Calu3 (cell line): Measurements from ENCODE around the gene ADGRA1. TPM values are rescaled to one million over a fixed set of nuclear protein-coding genes. Genes with fewer than 3 reads are reported as not detected.

Experiments
- BruUV-seq: library from RNA; stranded (reverse); fragments of 400-500 nt; replicated peaks from 2 replicates; lab custom pipeline; 2021; lab: Mats Ljungman, UMichigan
- CTCF ChIA-PET: fragments of 300-600 bp; sonication (Branson Sonifier 250); formaldehyde crosslinking; loops from one replicate; lab custom pipeline; 2022; ENCODE audit warnings: antibody characterized with exemption; lab: Charles Lee
- DNase-seq: peaks from one replicate; pipeline ENCODE4 v3.0.0; 2022
- H3K27ac Mint-ChIP-seq: one replicate; pipeline ENCODE4 v1.8.0; 2022; ENCODE audit warnings: mixed read lengths; ENCODE audit not compliant: unreplicated experiment
- H3K27me3 Mint-ChIP-seq: one replicate; pipeline ENCODE4 v1.8.0; 2022; ENCODE audit warnings: mixed read lengths; ENCODE audit not compliant: unreplicated experiment
- H3K36me3 Mint-ChIP-seq: one replicate; pipeline ENCODE4 v1.8.0; 2022; ENCODE audit warnings: mild to moderate bottlenecking, moderate library complexity, mixed read lengths; ENCODE audit not compliant: insufficient read depth, unreplicated experiment
- H3K4me1 Mint-ChIP-seq: one replicate; pipeline ENCODE4 v1.8.0; 2022; ENCODE audit warnings: mild to moderate bottlenecking, low read depth, mixed read lengths; ENCODE audit not compliant: unreplicated experiment
- H3K4me3 Mint-ChIP-seq: one replicate; pipeline ENCODE4 v1.8.0; 2022; ENCODE audit warnings: mild to moderate bottlenecking, low read depth, moderate library complexity, mixed read lengths; ENCODE audit not compliant: unreplicated experiment
- H3K9me3 Mint-ChIP-seq: one replicate; pipeline ENCODE4 v1.8.0; 2022; ENCODE audit warnings: low read depth, mixed read lengths; ENCODE audit not compliant: unreplicated experiment
- CTCF ChIP-seq: fragments of 200-600 bp; IDR thresholded peaks from one replicate; pipeline ENCODE4 v1.8.0; 2022; ENCODE audit warnings: antibody characterized with exemption; ENCODE audit not compliant: unreplicated experiment
- intact Hi-C: fragments of 100-400 bp; cut with micrococcal nuclease; formaldehyde crosslinking; loops from one replicate; pipeline ENCODE4 v1.10.0; 2022; ENCODE audit not compliant: unreplicated experiment
- total RNA-seq: library from RNA; stranded (reverse); gene quantifications from 2 replicates; pipeline ENCODE4 v1.2.3, GENCODE V29; 2022

Gene ADGRA1
- total RNA-seq, 1 experiment from 2014 or later = not detected

GRCh38 chr10:133056651-133057178 lies 31.0 kb upstream of the ADGRA1 start:
- intact Hi-C loops = no loop called here
- peaks cover 38% of the 10 kb centered on the region for H3K27me3 Mint-ChIP-seq
- H3K4me1 Mint-ChIP-seq = no peaks in the 10 kb centered on the region
- no peaks in the 10 kb centered on the region for H3K36me3 Mint-ChIP-seq
- no peak for TF ChIP-seq CTCF
- no peaks in the 10 kb centered on the region for H3K9me3 Mint-ChIP-seq
- H3K27ac Mint-ChIP-seq = no peak overlapping the region
- no peak for DNase-seq
- H3K4me3 Mint-ChIP-seq = no peak overlapping the region
- CTCF ChIA-PET = no interaction called here
- BruUV-seq = no TSS peak

GRCh38 chr10:133058331-133059092 lies 29.2 kb upstream of the ADGRA1 start:
- no peaks in the 10 kb centered on the region for H3K9me3 Mint-ChIP-seq
- CTCF ChIA-PET = no interaction called here
- DNase-seq = no peak
- no peak overlapping the region for H3K4me3 Mint-ChIP-seq
- intact Hi-C loops = no loop called here
- TF ChIP-seq CTCF = no peak
- H3K36me3 Mint-ChIP-seq = no peaks in the 10 kb centered on the region
- no TSS peak for BruUV-seq
- H3K27ac Mint-ChIP-seq = no peak overlapping the region
- H3K27me3 Mint-ChIP-seq = peaks cover 38% of the 10 kb centered on the region
- no peaks in the 10 kb centered on the region for H3K4me1 Mint-ChIP-seq

DNA sequence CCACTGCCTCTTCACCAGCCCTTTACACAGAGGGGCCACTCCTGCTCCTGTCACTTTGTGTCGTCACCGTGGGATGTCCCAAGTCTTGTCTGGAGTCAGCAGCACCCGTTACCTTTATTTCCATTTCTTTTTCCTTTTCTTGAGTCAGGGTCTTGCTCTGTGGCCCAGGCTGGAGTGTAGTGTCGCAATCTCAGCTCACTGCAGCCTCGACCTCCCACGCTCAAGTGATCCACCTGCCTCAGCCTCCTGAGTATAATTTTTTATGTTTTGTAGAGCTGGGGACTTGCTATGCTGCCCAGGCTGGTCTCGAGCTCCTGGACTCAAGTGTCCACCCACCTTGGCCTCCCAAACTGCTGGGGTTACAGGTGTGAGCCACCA lies 28.6 kb upstream of the ADGRA1 start:
- H3K27ac Mint-ChIP-seq = no peak overlapping the region
- no peak overlapping the region for H3K4me3 Mint-ChIP-seq
- H3K9me3 Mint-ChIP-seq = no peaks in the 10 kb centered on the region
- no peak for TF ChIP-seq CTCF
- intact Hi-C loops = no loop called here
- no peaks in the 10 kb centered on the region for H3K4me1 Mint-ChIP-seq
- no peak for DNase-seq
- H3K27me3 Mint-ChIP-seq = peaks cover 38% of the 10 kb centered on the region
- H3K36me3 Mint-ChIP-seq = no peaks in the 10 kb centered on the region
- CTCF ChIA-PET = no interaction called here
- BruUV-seq = no TSS peak

GRCh38 chr10:133059571-133059970 lies 28.2 kb upstream of the ADGRA1 start:
- peaks cover 38% of the 10 kb centered on the region for H3K27me3 Mint-ChIP-seq
- no peak overlapping the region for H3K4me3 Mint-ChIP-seq
- no peak for TF ChIP-seq CTCF
- no TSS peak for BruUV-seq
- CTCF ChIA-PET = no interaction called here
- no peaks in the 10 kb centered on the region for H3K4me1 Mint-ChIP-seq
- no peak for DNase-seq
- no peaks in the 10 kb centered on the region for H3K36me3 Mint-ChIP-seq
- H3K9me3 Mint-ChIP-seq = no peaks in the 10 kb centered on the region
- H3K27ac Mint-ChIP-seq = no peak overlapping the region
- intact Hi-C loops = no loop called here
